Cardiac ventricle fibroblast (primary cell): ENCODE results near the gene CYB561. TPM values are rescaled to one million over a fixed set of nuclear protein-coding genes. Genes with fewer than 3 reads are reported as not detected.

Experiments
- total RNA-seq: library from RNA; depleted of rRNA; stranded (reverse); fragments of >200 nt; gene quantifications from 2 replicates; pipeline ENCODE4 v1.2.3, GENCODE V29; 2015

CYB561 gene
- 21.0 and 26.1 TPM in 2 replicates for total RNA-seq

GRCh38 chr17:63445954-63446752 lies at the start of gene CYB561:
CYB561 (minus strand) TSS chr17:63446306; CDS start chr17:63437547, 8,759 bp downstream.

GRCh38 chr17:63476854-63477479 lies 30.9 kb upstream of the CYB561 start, which contains the start of gene ACE:
ACE (plus strand) TSS chr17:63477061; CDS start chr17:63477095, 34 bp downstream.

Other genes starting within 250 kb of the CYB561 start
- gene ACE, start 30.8 kb upstream of the CYB561 start, total RNA-seq = 119 and 130 TPM in 2 replicates
- gene KCNH6, start 77.1 kb upstream of the CYB561 start, total RNA-seq = not detected in 2 replicates
- gene DCAF7, start 104.2 kb upstream of the CYB561 start, total RNA-seq = 23.2 and 24.5 TPM in 2 replicates
- 10.7 and 13.4 TPM in 2 replicates for gene TACO1, start 154.6 kb upstream of the CYB561 start, total RNA-seq
- gene MAP3K3, start 176.1 kb upstream of the CYB561 start, total RNA-seq = 17.0 and 25.6 TPM in 2 replicates